OCI-LY7 (cell line): ENCODE measurements around the gene CPB2. TPM values are rescaled to one million over a fixed set of nuclear protein-coding genes. Genes with fewer than 3 reads are reported as not detected.

Experiments
- BruUV-seq: library from RNA; stranded (reverse); fragments of 400-500 nt; replicated peaks from 2 replicates; lab custom pipeline; 2021; lab: Mats Ljungman, UMichigan
- CTCF ChIA-PET: fragments of 300-600 bp; sonication (Branson Sonifier 250); formaldehyde crosslinking; loops from one replicate; lab custom pipeline; 2022; ENCODE audit warnings: antibody characterized with exemption; ENCODE audit not compliant: unreplicated experiment; lab: Charles Lee
- POLR2A ChIA-PET: fragments of 300-600 bp; sonication (Branson Sonifier 250); formaldehyde crosslinking; loops from one replicate; lab custom pipeline; 2022; ENCODE audit warnings: antibody characterized with exemption; lab: Charles Lee
- DNase-seq: peaks from one replicate; pipeline ENCODE4 v3.0.0-alpha.2; 2015; ENCODE audit warnings: low spot score
- H2AFZ ChIP-seq: fragments of 200-600 bp; sonication (generic), shearing (Covaris generic); 2 replicates; pipeline ENCODE4 v1.6.1; 2014; ENCODE audit warnings: mild to moderate bottlenecking, antibody characterized with exemption, low read length, moderate library complexity
- H3K27ac ChIP-seq: fragments of 200-600 bp; sonication (generic); 2 replicates; pipeline ENCODE4 v1.5.1; 2014; ENCODE audit warnings: mixed run types, low read depth, mild to moderate bottlenecking, moderate library complexity, low read length, inconsistent platforms; ENCODE audit not compliant: poor library complexity, severe bottlenecking
- H3K36me3 ChIP-seq: fragments of 200-600 bp; sonication (generic); 2 replicates; pipeline ENCODE4 v1.6.1; 2014; ENCODE audit warnings: mild to moderate bottlenecking, antibody characterized with exemption, low read length, moderate library complexity, mixed read lengths; ENCODE audit not compliant: insufficient read depth
- H3K4me1 ChIP-seq: fragments of 200-600 bp; sonication (generic); 2 replicates; pipeline ENCODE4 v1.5.1; 2014; ENCODE audit warnings: mild to moderate bottlenecking, low read length; ENCODE audit not compliant: insufficient read depth, poor library complexity, severe bottlenecking
- H3K4me2 ChIP-seq: fragments of 200-600 bp; sonication (generic); 2 replicates; pipeline ENCODE4 v1.6.1; 2014; ENCODE audit warnings: mild to moderate bottlenecking, low read length
- H3K4me3 ChIP-seq: fragments of 200-600 bp; sonication (generic); 2 replicates; pipeline ENCODE4 v1.5.1; 2014; ENCODE audit warnings: mild to moderate bottlenecking, low read depth, low read length; ENCODE audit not compliant: poor library complexity, severe bottlenecking
- H3K79me2 ChIP-seq: fragments of 200-600 bp; sonication (generic); 2 replicates; pipeline ENCODE4 v1.6.1; 2016; ENCODE audit warnings: low read depth, mild to moderate bottlenecking, low read length, moderate library complexity, mixed read lengths; ENCODE audit not compliant: insufficient read depth
- H3K9me2 ChIP-seq: fragments of 200-600 bp; sonication (generic); 2 replicates; pipeline ENCODE4 v1.6.1; 2016; ENCODE audit warnings: mild to moderate bottlenecking, low read length, mixed read lengths; ENCODE audit not compliant: insufficient read depth
- H3K9me3 ChIP-seq: fragments of 200-600 bp; sonication (generic); 2 replicates; pipeline ENCODE4 v1.6.1; 2014; ENCODE audit warnings: mild to moderate bottlenecking, mixed run types, low read length, mixed read lengths
- H4K20me1 ChIP-seq: fragments of 200-600 bp; sonication (generic); 2 replicates; pipeline ENCODE4 v1.6.1; 2014; ENCODE audit warnings: mild to moderate bottlenecking, antibody characterized with exemption, low read length, moderate library complexity, mixed read lengths; ENCODE audit not compliant: insufficient read depth
- CTCF ChIP-seq: fragments of 200-600 bp; sonication (generic); conservative IDR thresholded peaks from 2 replicates; pipeline ENCODE4 v1.5.1; 2014; ENCODE audit warnings: mild to moderate bottlenecking, antibody characterized with exemption, low read length, moderate library complexity, mixed read lengths
- EZH2phosphoT487 ChIP-seq: fragments of 200-600 bp; sonication (generic); IDR thresholded peaks from 2 replicates; pipeline ENCODE4 v1.6.1; 2018; ENCODE audit warnings: low read depth, borderline replicate concordance, mild to moderate bottlenecking, mixed run types, antibody characterized with exemption, low read length, moderate library complexity, mixed read lengths
- intact Hi-C: fragments of 100-400 bp; cut with micrococcal nuclease; formaldehyde crosslinking; loops from one replicate; pipeline ENCODE4 v1.10.0; 2022; ENCODE audit not compliant: unreplicated experiment
- total RNA-seq, 2 experiments: library from RNA; depleted of rRNA in 1 of 2; stranded (reverse); fragments of >200 nt in 1 of 2; shearing (Covaris generic) in 1 of 2; gene quantifications; 2 replicates each; pipeline ENCODE4 v1.2.3, GENCODE V29; 2014 to 2022

Gene CPB2
- total RNA-seq, 2 experiments from 2014 or later: not detected

- DNase-seq: no peak
- Histone ChIP-seq H2AFZ (no peak overlapping the region), H3K36me3 (peaks cover 97% of the 10 kb centered on the region), H3K9me2 (no peaks in the 10 kb centered on the region), H4K20me1 (no peaks in the 10 kb centered on the region), H3K79me2 (peaks cover 8% of the 10 kb centered on the region; the same call in 1 of the 2 replicates), H3K9me3 (no peaks in the 10 kb centered on the region), H3K4me2 (no peak overlapping the region), H3K27ac (no peak overlapping the region), H3K4me1 (no peaks in the 10 kb centered on the region), H3K4me3 (no peak overlapping the region)
- no TSS peak for BruUV-seq
- intact Hi-C loops: no loop called here
- TF ChIP-seq EZH2phosphoT487 (no peak), CTCF (no peak)
- POLR2A ChIA-PET: interaction anchor here (0.5 to 2.9 kb wide), 9 partner anchors 8 to 180 kb away, joined by 3 to 10 read pairs (median 4); partner anchors contain the start of gene LCP1
- CTCF ChIA-PET: no interaction called here
Observed at GRCh38 chr13:46149272-46150133, 44.7 kb upstream of the CPB2 start.

- Histone ChIP-seq H3K4me2 (no peak overlapping the region), H3K79me2 (peaks cover 5% of the 10 kb centered on the region; the same call in 1 of the 2 replicates), H4K20me1 (peaks cover 4% of the 10 kb centered on the region; the same call in 1 of the 2 replicates), H3K4me3 (no peak overlapping the region), H3K9me3 (no peaks in the 10 kb centered on the region), H3K36me3 (peaks cover 97% of the 10 kb centered on the region), H2AFZ (no peak overlapping the region), H3K27ac (no peak overlapping the region), H3K9me2 (no peaks in the 10 kb centered on the region), H3K4me1 (no peaks in the 10 kb centered on the region)
- ChIA-PET POLR2A (no interaction called here), CTCF (no interaction called here)
- no TSS peak for BruUV-seq
- no peak for DNase-seq
- intact Hi-C loops: no loop called here
- TF ChIP-seq EZH2phosphoT487: no peak
- TF ChIP-seq CTCF: no peak
Observed at GRCh38 chr13:46146898-46147297, 42.1 kb upstream of the CPB2 start.

GRCh38 chr13:46145950-46146349 is 41.1 kb upstream of the CPB2 start:
- CTCF ChIA-PET: no interaction called here
- TF ChIP-seq CTCF: no peak
- no peak for TF ChIP-seq EZH2phosphoT487
- BruUV-seq: TSS peak; percentile 20
- no peak for DNase-seq
- Histone ChIP-seq H3K9me2 (no peaks in the 10 kb centered on the region), H3K9me3 (no peaks in the 10 kb centered on the region), H4K20me1 (peaks cover 5% of the 10 kb centered on the region; the same call in 1 of the 2 replicates), H3K4me1 (no peaks in the 10 kb centered on the region), H3K27ac (no peak overlapping the region), H2AFZ (no peak overlapping the region), H3K4me2 (no peak overlapping the region), H3K4me3 (no peak overlapping the region), H3K79me2 (peaks cover 9% of the 10 kb centered on the region; the same call in 1 of the 2 replicates), H3K36me3 (peaks cover 97% of the 10 kb centered on the region)
- intact Hi-C loops: no loop called here
- POLR2A ChIA-PET: no interaction called here
